ENCODE measurements around the gene PRKCE.

- TF ChIP-seq, protein P1, sequence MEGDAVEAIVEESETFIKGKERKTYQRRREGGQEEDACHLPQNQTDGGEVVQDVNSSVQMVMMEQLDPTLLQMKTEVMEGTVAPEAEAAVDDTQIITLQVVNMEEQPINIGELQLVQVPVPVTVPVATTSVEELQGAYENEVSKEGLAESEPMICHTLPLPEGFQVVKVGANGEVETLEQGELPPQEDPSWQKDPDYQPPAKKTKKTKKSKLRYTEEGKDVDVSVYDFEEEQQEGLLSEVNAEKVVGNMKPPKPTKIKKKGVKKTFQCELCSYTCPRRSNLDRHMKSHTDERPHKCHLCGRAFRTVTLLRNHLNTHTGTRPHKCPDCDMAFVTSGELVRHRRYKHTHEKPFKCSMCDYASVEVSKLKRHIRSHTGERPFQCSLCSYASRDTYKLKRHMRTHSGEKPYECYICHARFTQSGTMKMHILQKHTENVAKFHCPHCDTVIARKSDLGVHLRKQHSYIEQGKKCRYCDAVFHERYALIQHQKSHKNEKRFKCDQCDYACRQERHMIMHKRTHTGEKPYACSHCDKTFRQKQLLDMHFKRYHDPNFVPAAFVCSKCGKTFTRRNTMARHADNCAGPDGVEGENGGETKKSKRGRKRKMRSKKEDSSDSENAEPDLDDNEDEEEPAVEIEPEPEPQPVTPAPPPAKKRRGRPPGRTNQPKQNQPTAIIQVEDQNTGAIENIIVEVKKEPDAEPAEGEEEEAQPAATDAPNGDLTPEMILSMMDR (IDR thresholded peaks at IDR 0.05; ENCODE audit: control extremely low read depth in 1 of 3, insufficient read depth in 1 of 3, low read depth in 1 of 3, low read length in 3 of 3) = no peak
- TF ChIP-seq EZH2 (IDR thresholded peaks at IDR 0.05; ENCODE audit: low read depth, low read length, severe bottlenecking) = no peak
- no peak for TF ChIP-seq FOSL1 (IDR thresholded peaks at IDR 0.05; ENCODE audit: insufficient read depth, low read depth, low read length)
- TF ChIP-seq SUZ12 (IDR thresholded peaks at IDR 0.05; ENCODE audit: low read length) = no peak
- no peak for TF ChIP-seq MAFK (IDR thresholded peaks at IDR 0.05; ENCODE audit: low read depth, low read length)
- no peak for TF ChIP-seq RNF2 (IDR thresholded peaks at IDR 0.05; ENCODE audit: borderline replicate concordance, low read depth, low read length, missing control alignments, poor library complexity, severe bottlenecking)
- TF ChIP-seq RAD21 (IDR thresholded peaks at IDR 0.05 in 1 of 2, conservative IDR thresholded peaks at IDR 0.05 in 1 of 2; ENCODE audit: low read depth in 2 of 2, low read length in 2 of 2) = no peak
- TF ChIP-seq TAF1 (IDR thresholded peaks at IDR 0.05; ENCODE audit: low read depth, low read length) = no peak
- TF ChIP-seq, protein P2, sequence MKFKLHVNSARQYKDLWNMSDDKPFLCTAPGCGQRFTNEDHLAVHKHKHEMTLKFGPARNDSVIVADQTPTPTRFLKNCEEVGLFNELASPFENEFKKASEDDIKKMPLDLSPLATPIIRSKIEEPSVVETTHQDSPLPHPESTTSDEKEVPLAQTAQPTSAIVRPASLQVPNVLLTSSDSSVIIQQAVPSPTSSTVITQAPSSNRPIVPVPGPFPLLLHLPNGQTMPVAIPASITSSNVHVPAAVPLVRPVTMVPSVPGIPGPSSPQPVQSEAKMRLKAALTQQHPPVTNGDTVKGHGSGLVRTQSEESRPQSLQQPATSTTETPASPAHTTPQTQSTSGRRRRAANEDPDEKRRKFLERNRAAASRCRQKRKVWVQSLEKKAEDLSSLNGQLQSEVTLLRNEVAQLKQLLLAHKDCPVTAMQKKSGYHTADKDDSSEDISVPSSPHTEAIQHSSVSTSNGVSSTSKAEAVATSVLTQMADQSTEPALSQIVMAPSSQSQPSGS (IDR thresholded peaks at IDR 0.05; ENCODE audit: low read length) = no peak
- TF ChIP-seq ZNF274 (IDR thresholded peaks at IDR 0.05; ENCODE audit: borderline replicate concordance, extremely low read depth, low read length) = no peak
- no peak for TF ChIP-seq TEAD4 (IDR thresholded peaks at IDR 0.05; ENCODE audit: low read depth, low read length)
- no peak for TF ChIP-seq POLR2A (IDR thresholded peaks at IDR 0.05; ENCODE audit: control extremely low read depth in 1 of 2, low read depth in 2 of 2, low read length in 2 of 2)
- TF ChIP-seq JUND (IDR thresholded peaks at IDR 0.05; ENCODE audit: low read length) = no peak
- TF ChIP-seq SP2 (IDR thresholded peaks at IDR 0.05; ENCODE audit: low read length) = no peak
Measured at GRCh38 chr2:45925636-45926366, 274.3 kb downstream of the PRKCE start.
